ENCODE results near the gene PRKX.
A peak's percentile ranks its signal among the peaks of the same experiment; 100 is the strongest.
"Not testable (repeated sequence)": the region's sequence is repeated elsewhere in the genome, so short reads cannot be mapped to it uniquely, and the experiment has no call there.

Gene PRKX

GRCh38 chrX:3707673-3708274, 5.7 kb downstream of the PRKX start:
- not testable (repeated sequence) for DNase-seq

- DNase-seq = no peak
Measured at GRCh38 chrX:3706481-3706880, 7.0 kb downstream of the PRKX start.

- DNase-seq = not testable (repeated sequence)
Measured at GRCh38 chrX:3703251-3703650, 10.2 kb downstream of the PRKX start.

GRCh38 chrX:3702095-3702494, 11.4 kb downstream of the PRKX start:
- not testable (repeated sequence) for DNase-seq

- DNase-seq = not testable (repeated sequence)
Measured at GRCh38 chrX:3701445-3701928, 12.0 kb downstream of the PRKX start.

- DNase-seq = no peak
Measured at GRCh38 chrX:3699821-3700381, 13.5 kb downstream of the PRKX start.

GRCh38 chrX:3697701-3698279, 15.7 kb downstream of the PRKX start:
- peak; percentile 62 for DNase-seq

- DNase-seq = no peak
Measured at GRCh38 chrX:3697220-3697684, 16.2 kb downstream of the PRKX start.

GRCh38 chrX:3695536-3695935, 17.9 kb downstream of the PRKX start:
- DNase-seq = no peak

- no peak for DNase-seq
Measured at GRCh38 chrX:3690140-3690539, 23.3 kb downstream of the PRKX start.

- not testable (repeated sequence) for DNase-seq
Measured at GRCh38 chrX:3683236-3683635, 30.2 kb downstream of the PRKX start.

GRCh38 chrX:3680459-3680858, 33.0 kb downstream of the PRKX start:
- DNase-seq = no peak

GRCh38 chrX:3679669-3680068, 33.8 kb downstream of the PRKX start:
- DNase-seq = no peak

GRCh38 chrX:3678328-3678727, 35.1 kb downstream of the PRKX start:
- DNase-seq = no peak

- no peak for DNase-seq
Measured at GRCh38 chrX:3674881-3675280, 38.6 kb downstream of the PRKX start.

GRCh38 chrX:3669841-3670475, 43.5 kb downstream of the PRKX start:
- no peak for DNase-seq

- no peak for DNase-seq
Measured at GRCh38 chrX:3666975-3667374, 46.5 kb downstream of the PRKX start.

- no peak for DNase-seq
Measured at GRCh38 chrX:3664921-3665320, 48.5 kb downstream of the PRKX start.

GRCh38 chrX:3663576-3664250, 49.7 kb downstream of the PRKX start:
- DNase-seq = not testable (repeated sequence)

- DNase-seq = no peak
Measured at GRCh38 chrX:3659761-3660160, 53.7 kb downstream of the PRKX start.

GRCh38 chrX:3655181-3655580, 58.3 kb downstream of the PRKX start:
- DNase-seq = no peak

GRCh38 chrX:3653111-3653510, 60.3 kb downstream of the PRKX start:
- DNase-seq = no peak

GRCh38 chrX:3651277-3651676, 62.2 kb downstream of the PRKX start:
- DNase-seq = no peak
